ENCODE measurements around the gene KRT36. TPM values are rescaled to one million over a fixed set of nuclear protein-coding genes. Genes with fewer than 3 reads are reported as not detected.

Gene KRT36
- total RNA-seq, 2 donors from 2014 or later: not detected

- no peak for TF ChIP-seq CTCF (IDR thresholded peaks at IDR 0.05)
- DNase-seq (ENCODE audit: low spot score): no peak
- H3K27ac ChIP-seq: no peak overlapping the region
- no peaks in the 10 kb centered on the region for H3K27me3 ChIP-seq (replicated peaks; ENCODE audit: insufficient read depth)
- H3K4me3 ChIP-seq: no peak overlapping the region
- H3K9me3 ChIP-seq: no peaks in the 10 kb centered on the region
- ATAC-seq (ENCODE audit: insufficient number of reproducible peaks, low FRiP score, low read depth): no peak
- no peaks in the 10 kb centered on the region for H3K4me1 ChIP-seq (ENCODE audit: control insufficient read depth in 1 of 2, low read depth in 2 of 2)
- H3K36me3 ChIP-seq: no peaks in the 10 kb centered on the region
These were observed 41.2 kb downstream of the KRT36 start for GRCh38 chr17:41448506-41448905.

GRCh38 chr17:41446806-41447205 is 42.9 kb downstream of the KRT36 start:
- TF ChIP-seq CTCF (IDR thresholded peaks at IDR 0.05): no peak
- Histone ChIP-seq H3K4me3 (no peak overlapping the region), H3K36me3 (no peaks in the 10 kb centered on the region), H3K27ac (no peak overlapping the region), H3K27me3 (replicated peaks; ENCODE audit: insufficient read depth) (no peaks in the 10 kb centered on the region), H3K9me3 (no peaks in the 10 kb centered on the region), H3K4me1 (ENCODE audit: control insufficient read depth in 1 of 2, low read depth in 2 of 2) (no peaks in the 10 kb centered on the region)
- ATAC-seq (ENCODE audit: insufficient number of reproducible peaks, low FRiP score, low read depth) (no peak), DNase-seq (ENCODE audit: low spot score) (no peak)

- Histone ChIP-seq H3K27me3 (replicated peaks; ENCODE audit: insufficient read depth) (no peaks in the 10 kb centered on the region), H3K27ac (no peak overlapping the region), H3K4me3 (no peak overlapping the region), H3K9me3 (no peaks in the 10 kb centered on the region), H3K4me1 (ENCODE audit: control insufficient read depth in 1 of 2, low read depth in 2 of 2) (no peaks in the 10 kb centered on the region), H3K36me3 (no peaks in the 10 kb centered on the region)
- no peak for TF ChIP-seq CTCF (IDR thresholded peaks at IDR 0.05)
- DNase-seq (ENCODE audit: low spot score) (no peak), ATAC-seq (ENCODE audit: insufficient number of reproducible peaks, low FRiP score, low read depth) (no peak)
These were observed 45.1 kb downstream of the KRT36 start for GRCh38 chr17:41444640-41445039.

GRCh38 chr17:41444186-41444585 is 45.5 kb downstream of the KRT36 start:
- H3K27me3 ChIP-seq (replicated peaks; ENCODE audit: insufficient read depth): no peaks in the 10 kb centered on the region
- TF ChIP-seq CTCF (IDR thresholded peaks at IDR 0.05): no peak
- no peak overlapping the region for H3K4me3 ChIP-seq
- no peak for DNase-seq (ENCODE audit: low spot score)
- no peaks in the 10 kb centered on the region for H3K36me3 ChIP-seq
- H3K9me3 ChIP-seq: no peaks in the 10 kb centered on the region
- ATAC-seq (ENCODE audit: insufficient number of reproducible peaks, low FRiP score, low read depth): no peak
- no peak overlapping the region for H3K27ac ChIP-seq
- H3K4me1 ChIP-seq (ENCODE audit: control insufficient read depth in 1 of 2, low read depth in 2 of 2): no peaks in the 10 kb centered on the region

- no peak for DNase-seq (ENCODE audit: low spot score)
These were observed 47.0 kb downstream of the KRT36 start for GRCh38 chr17:41442739-41443138.

More at GRCh38 chr17:41442739-41443138, 47.0 kb downstream of the KRT36 start:
- H3K9me3 ChIP-seq: no peaks in the 10 kb centered on the region
- no peak overlapping the region for H3K27ac ChIP-seq
- no peaks in the 10 kb centered on the region for H3K4me1 ChIP-seq (ENCODE audit: control insufficient read depth in 1 of 2, low read depth in 2 of 2)
- H3K27me3 ChIP-seq (replicated peaks; ENCODE audit: insufficient read depth): no peaks in the 10 kb centered on the region
- ATAC-seq (ENCODE audit: insufficient number of reproducible peaks, low FRiP score, low read depth): no peak
- no peak overlapping the region for H3K4me3 ChIP-seq
- H3K36me3 ChIP-seq: no peaks in the 10 kb centered on the region
- no peak for TF ChIP-seq CTCF (IDR thresholded peaks at IDR 0.05)

All from thoracic aorta (tissue), 2 donors.